Endothelial cell of umbilical vein (primary cell): ENCODE data around the gene TOM1.

Experiments used
- MAX ChIP-seq: IDR thresholded peaks from 2 replicates; pipeline ENCODE4 v1.6.1; 2011; ENCODE audit not compliant: insufficient read depth, insufficient read length
- POLR2AphosphoS5 ChIP-seq: IDR thresholded peaks from 2 replicates; pipeline ENCODE4 v1.6.1; 2012; ENCODE audit warnings: low read depth, mild to moderate bottlenecking, control low read depth, low read length, moderate library complexity; ENCODE audit not compliant: insufficient read depth

DNA sequence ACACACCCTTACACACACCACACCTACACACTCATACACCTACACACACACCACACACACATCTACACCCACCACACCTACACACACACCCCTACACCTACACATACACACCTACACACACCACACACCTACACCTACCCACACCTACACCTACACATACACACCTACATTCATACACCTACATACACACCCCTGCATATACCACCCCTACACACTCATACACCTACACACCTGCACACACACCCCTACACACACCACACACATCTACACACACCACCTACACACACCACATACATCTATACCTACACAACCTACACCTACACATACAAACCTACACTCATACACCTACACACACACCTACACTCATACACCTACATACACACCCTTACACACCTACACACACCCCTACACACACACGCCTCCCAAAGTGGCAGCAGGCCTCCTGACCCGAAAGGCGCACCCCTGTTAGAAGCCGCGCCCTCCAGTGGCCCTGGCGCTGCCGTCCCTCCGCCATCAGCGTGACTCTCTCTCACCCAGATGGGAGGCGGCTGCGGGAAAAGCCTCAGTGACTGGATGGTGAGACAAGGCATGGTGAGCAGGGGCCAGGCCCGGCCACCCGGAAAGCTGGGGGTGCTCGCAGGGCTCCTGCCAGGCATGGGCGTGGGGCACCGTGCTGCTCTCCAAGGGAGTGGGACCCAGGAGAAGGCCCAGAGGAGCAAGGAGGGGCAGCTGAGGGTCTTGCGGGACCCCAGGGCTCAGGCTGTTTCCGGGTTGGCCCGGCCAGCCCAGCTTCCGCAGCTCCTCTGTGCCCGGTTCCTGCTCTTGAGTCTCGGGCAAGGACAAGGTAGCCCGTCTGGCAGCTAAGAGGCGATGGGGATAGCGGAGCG, 44.2 kb downstream of the TOM1 start:
- TF ChIP-seq POLR2AphosphoS5 (no peak), MAX (no peak)
